GM19035 (cell line): ENCODE data around the gene TBX15.
A peak's percentile ranks its signal among the peaks of the same experiment; 100 is the strongest.
"Not testable (repeated sequence)": the region's sequence is repeated elsewhere in the genome, so short reads cannot be mapped to it uniquely, and the experiment has no call there.

ENCODE experiments used
- ATAC-seq: cut with Tn5 transposase; IDR thresholded peaks from one replicate; pipeline ENCODE4 v1.9.1; 2021; ENCODE audit not compliant: unreplicated experiment

Gene TBX15

DNA sequence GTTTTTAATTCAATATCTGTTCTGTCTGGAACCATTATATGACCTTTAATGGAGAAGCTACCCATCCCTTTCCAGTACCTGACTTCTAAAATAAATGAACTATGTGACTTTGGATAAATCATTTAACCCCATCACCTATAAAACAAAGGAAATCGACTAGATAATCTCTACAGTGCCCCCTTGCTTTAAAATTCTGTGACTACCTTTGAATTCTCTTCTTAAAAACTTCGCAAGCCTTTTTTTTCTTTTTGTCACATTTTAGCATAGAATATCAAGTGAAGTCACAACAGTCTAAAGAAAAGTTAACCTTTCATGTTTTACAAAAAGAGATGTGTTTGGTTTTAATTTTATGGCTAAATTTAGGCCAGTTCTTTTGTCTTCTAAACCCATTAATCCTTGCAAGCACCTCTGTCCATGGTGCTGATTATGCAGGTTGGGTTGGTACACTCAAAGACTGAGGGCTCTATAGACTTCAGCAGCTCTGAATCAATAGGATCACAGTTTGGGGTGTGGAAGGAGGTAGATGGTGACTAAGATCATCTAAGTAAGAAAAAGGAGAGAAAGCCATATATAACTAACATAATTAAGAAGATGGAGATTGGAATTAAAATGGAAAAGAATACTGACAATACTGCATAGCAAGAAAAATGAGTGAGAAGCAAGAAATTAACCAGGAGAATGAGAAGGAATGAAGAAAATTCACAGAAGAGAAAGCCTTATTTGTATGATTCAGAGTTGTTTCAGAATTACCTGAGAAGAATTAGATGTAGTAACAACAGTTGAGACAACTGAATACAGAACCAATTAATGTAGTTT lies 59.2 kb downstream of the TBX15 start:
- no peak for ATAC-seq

DNA sequence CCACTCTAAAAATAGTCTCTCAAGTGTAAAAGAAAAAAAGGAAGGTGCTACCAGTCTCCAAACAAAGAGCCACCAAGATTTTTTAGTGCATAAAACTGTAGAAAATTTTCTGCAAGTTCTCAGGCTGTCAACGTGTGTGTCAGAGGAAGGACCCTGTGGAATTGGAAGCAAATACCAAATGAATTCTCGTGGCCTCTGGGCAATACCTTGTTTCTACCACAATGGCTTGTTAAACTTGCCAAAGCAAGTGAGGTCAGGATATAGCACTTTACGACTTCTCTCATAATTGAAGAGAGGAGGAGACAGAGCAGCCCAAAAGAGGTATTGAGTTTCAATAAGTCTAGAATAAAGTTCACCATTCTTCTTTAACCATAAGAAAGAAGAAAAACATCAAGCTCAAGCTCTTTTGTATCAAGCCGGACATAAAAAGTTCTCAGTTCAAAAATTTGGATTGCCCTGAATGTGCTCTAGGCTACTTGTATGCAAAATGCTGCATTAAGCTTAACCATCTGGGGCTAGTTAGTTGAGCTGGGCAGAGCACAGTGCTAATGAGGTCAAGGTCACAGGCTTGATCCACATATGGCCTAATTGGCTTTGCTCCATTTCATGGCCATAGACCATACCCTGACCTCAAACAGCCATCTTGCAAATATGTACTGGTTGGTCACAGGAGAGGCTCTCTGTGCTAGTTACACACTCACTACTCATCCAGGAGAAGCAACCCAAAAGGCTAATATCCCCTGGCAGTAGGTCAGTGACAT lies 60.5 kb downstream of the TBX15 start:
- ATAC-seq: no peak

DNA sequence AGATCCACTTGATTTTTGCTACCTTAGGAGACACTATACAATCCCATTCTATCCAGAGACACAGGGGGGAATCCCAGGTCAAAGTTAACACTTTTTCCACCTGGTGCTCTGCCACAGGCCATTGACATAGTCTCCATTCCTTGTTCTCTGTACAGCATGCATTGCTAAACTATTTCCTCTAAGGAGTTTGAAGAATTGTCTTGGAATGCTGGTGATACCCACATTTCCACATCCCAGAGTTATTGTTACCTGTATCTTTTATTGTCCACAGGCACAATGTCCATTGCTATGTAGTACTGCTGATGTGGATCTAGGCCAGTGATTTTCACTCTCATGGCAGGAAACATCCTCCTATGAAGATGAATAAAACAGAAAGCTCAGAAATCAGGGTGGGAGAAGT lies 61.9 kb downstream of the TBX15 start:
- no peak for ATAC-seq

DNA sequence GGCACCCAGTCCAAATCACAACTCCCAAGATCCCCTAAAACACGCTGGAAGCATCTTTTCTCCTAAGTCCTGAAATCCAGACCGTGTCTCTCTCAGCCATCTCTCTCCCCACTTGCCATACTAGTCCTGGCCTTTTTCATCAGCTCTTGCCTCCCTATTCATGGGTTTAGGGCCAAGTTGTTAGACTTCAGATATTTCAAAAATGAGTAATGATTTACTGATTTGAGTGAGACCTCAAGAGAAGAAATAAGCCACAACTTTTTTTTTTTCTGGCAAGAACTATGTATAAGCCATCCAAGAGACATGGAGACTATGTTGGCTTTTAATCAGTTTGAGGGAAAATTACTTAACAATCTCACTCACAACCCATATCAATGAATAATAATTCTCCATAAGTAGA lies 62.5 kb downstream of the TBX15 start:
- ATAC-seq: no peak

DNA sequence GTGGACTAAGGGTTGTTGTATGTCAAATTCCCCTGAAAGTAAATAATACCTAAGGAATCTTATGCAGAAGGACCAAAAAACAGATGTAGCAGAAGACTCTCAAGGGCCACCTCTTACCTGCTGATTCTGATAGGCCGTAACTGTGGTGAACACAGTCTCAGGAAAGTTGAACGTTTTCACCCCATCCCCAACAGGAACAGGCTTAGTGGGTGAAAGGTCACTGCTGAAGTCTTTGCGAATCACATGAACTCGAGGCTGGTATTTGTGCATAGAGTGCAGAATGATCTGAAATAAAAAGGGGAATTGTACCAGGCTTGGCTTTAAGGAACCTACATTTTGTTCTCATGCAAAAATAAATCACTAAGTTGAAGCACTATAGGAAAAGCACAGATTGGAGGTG lies 64.8 kb downstream of the TBX15 start:
- no peak for ATAC-seq

DNA sequence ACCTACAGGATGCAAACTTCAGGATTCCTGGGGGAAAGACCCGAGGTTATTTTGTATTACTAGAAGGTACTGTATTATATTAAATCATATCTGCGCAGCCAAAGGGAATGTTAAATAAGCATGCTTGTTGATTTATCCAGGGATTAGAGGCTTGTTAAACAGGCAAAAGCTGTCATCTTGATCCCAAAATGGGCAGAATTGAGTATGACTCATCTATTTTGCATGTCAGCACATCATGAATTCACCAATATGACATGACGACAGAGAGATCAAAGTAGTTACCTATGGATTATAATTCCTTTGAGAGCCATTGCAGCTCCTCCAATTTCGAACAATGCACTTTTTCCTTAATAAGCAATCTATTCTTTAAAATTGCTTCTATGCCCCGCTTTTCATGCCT lies 66.1 kb downstream of the TBX15 start:
- no peak for ATAC-seq

DNA sequence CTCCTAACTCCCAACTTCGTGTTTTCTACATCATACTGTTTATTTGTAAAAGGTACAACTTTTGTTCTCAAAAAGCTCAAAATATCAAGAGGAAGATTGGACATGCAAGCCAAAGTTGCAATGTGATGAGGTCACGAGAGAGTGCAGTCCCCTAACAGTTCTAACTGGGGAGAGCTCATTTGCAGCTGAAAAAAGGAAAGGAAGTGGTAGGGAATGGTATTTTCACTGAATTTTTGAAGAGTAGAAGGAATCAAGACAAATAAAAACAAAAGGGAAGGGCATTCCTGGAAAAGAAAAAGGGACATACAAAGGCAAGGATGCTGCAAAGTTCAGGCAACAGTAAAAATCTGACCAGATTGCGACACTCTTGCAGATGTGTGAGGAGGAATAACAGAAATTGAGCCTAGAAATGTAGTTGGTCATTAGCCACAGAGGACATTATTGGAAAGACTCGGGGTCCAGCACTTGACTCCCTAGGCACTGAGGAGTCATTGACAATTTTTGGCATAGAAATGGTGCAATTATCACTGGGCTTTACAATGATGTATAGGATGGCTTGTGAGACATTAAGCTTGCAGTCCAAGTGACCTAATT lies 67.9 kb downstream of the TBX15 start:
- no peak for ATAC-seq

DNA sequence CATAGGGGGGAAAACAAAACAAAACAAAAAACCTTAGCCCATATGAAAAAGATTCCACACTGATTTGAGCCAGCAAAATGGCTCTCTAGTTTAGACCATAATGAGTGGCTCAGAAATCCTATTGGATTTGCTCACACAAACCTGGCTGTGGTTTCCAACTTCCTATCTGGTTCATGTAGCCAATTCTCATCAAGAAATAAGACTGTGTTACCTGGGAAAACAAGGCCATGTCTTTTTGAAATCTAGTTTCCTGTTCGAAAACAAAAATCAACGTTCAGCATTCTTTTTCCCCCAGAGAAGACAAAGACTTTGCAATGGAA lies 69.2 kb downstream of the TBX15 start:
- no peak for ATAC-seq

DNA sequence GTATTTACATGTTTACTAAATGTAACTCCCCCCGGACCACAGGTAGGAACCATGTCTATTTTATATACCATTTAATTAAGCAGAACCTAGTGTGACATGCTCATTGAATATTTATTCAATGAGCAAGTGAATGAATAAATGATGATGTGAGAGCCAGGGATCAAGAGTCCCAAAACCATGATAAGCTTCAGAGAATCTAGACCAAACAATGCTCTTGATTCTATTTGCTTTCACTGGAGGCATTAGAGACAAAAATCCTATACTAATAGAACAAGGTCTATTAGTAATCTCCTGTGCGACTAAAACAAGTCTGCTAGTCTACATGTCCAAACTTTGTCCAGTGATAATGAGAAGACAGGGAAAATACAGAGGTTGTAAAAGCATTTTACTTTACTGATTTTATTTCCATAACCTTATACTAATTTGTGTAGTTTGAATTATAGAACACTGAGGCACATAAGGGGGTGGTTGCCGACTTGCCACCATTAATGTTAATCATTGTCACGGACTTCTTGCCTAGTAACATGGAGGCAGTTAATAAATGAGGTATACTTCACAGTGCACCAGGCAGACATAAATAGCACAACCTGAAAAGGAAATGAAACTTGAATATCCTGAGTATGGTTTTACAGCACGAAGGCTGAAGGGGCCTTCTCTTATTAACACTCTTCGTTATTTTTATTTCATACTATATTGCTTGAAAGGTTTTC lies 69.8 kb downstream of the TBX15 start:
- ATAC-seq: peak; percentile 66

DNA sequence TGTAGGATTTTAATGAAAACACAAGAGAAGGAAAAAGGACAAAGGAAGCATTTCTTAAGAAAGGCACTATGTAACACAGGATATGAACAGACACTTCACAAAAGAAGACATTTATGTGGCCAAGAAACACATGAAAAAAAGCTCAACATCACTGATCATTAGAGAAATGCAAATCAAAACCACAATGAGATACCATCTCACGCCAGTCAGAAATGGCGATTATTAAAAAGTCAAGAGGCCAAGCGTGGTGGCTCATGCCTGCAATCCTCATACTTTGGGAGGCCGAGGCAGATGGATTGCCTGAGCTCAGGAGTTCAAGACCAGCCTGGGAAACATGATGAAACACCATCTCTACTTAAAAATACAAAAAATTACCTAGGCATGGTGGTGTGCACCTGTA lies 71.8 kb downstream of the TBX15 start:
- not testable (repeated sequence) for ATAC-seq

DNA sequence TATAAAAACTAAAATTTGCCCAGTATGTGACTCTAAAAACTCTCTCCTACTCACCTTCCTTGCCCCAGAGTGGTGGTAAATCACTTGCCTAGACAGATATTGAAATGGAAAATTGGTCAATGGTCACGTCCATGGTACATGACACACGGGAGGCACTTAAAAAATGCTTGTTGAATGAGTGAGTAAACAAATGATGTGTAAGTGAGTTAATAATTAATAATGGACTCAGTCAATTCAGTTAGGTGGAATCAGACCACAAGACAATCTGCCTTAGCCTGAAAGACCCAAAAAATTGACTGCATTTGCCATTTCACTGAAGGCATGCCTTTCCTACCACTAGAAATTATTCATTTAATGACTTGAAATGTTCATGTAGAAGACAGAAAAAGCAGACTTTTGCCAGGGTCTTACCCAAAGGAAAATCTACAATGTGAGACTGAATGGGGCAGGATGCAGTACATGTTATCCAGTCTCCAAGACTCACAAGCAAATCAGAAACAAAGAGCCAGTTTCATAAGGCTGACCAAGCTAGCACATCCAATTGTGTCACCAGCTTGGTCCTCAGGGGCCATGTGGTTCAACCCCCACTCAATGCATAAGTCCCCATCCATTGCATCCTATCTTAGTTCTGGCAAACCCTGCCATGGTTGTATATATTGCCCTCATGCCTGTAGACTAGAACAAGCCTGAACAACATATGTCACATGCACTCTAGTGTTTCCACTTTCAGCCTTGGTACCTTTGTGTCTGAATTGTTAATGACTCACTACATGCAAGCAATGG lies 73.6 kb downstream of the TBX15 start:
- no peak for ATAC-seq

DNA sequence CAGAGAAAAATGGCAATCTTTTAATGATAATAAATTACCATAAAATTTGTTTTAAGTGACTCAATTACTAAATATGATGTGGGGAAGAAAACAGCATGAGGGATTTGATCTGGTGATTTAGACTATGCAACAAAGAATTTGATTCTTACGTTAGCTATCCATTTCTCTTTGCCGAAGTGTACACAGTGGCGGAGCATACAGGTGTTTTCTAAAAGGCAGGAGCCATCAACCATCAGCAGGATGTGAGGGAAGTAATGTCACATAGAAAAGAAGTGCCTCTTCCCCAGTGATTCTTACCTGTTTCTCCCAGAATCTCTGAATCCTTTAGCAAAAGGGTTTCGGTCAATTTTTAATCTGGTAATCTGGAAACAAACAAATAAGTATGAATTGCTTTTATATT lies 74.3 kb downstream of the TBX15 start:
- no peak for ATAC-seq

DNA sequence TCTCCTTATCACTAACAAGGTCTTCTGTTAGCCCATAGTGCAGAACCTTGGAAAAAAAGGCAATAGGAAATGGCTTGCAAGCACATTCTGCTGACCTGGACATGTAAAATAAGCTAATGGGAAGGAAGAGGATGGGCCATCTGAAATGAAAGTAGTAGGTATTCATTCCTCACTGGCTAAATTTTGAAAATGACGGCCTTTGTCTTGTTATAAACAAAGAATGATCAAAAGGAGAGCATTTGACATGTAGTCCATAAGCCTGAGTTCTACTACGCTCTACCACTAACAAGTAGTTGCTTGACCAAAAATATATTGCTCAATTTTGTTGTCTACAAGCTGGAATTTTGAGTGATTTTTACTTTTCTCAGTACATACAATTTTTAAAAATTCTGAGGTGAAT lies 75.6 kb downstream of the TBX15 start:
- no peak for ATAC-seq

DNA sequence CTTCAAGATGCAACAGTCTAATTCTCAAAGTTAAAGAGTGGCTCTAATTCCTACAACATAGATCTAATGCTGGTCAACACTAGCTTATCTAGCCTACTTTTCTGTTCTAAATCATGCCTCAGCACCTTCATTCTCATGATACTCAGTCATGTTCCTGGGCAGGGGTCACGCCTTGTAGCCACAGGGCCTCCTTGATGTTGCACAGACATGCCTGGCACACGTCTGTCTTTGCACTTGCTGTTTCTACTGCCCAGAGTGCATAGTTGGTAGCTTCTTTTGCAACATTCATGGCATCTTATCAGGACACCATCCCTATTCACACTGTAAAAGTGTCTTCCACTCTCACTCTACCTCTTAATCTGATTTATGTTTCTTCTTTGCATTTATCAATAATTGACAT lies 76.6 kb downstream of the TBX15 start:
- no peak for ATAC-seq

DNA sequence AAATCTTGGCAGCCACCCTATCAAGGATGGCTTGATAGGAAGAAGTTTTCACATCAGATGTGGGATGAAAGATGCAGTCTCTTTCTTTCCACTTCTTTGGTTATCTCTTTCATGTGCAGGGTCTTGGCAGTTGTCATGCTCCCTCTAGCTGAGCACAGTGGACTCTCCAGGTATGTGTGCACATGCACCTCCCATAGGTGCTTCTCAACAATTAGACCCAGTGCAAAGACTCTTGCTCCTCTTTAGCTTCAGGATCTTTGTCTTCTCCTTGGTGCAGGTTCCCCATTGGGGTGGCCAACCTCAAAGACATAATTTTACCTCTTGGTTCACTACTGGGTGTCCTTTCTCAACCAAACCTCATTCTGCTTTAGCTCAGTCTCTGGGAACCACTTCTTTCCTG lies 80.7 kb downstream of the TBX15 start:
- ATAC-seq: no peak

DNA sequence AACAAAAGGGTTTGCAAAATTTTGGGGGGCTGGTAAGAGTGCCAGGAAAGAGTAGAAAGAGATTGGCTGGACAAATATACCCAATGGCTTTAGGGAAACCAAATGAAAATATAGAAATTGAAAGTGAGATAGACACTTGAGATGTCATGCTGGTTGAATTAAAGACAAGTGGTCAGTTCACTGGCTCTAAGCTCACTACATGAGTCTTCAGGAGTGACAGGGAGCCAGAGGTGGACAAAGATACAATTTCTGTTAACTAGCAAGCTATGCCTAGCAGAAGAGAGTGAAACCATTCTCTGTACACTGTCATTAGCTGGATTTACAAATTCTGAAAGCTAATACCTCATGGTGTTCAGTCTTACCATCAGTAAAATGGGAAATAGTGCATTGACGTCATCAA lies 82.5 kb downstream of the TBX15 start:
- ATAC-seq: no peak

DNA sequence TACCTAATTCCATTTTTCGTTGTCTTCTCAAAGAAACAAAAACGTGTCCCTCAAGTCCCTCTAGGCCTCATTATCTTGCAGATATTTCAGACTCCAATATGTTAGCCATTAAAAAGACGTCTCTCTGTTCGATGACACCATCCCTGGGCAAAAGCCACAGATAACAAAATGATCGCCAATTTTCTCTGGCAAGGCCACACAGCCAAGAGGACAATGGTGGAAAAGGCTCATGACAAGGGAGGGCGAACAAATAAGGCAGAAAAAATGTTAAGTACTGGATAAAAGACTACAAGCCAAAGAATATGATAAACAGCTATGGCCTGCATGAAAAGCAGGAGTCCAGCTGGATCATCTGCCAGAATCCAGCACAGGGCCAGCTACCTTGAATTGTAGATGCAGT lies 82.9 kb downstream of the TBX15 start:
- no peak for ATAC-seq

DNA sequence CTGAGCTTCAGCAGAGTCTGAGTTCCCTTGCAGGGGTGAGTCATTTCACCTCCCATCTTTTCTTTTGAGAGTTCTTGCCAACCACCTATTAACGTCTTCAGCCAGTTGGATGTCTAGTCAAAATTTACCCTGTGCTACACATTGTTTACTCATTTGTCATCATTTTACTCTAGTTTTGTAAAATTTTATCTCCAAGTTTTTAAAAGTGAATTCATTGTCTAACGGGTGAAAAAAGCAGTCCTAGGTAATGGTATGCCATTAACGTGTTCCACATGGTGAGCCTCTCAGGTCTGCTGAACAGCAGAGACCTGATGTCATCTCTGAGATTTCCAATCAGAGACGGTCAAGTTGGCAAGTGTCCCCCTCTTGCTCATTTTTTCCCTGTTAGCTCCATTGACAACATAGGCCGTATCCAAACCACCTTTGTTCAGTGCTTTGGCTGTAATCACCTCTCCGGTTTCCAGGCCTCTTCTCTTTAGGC lies 85.4 kb downstream of the TBX15 start:
- ATAC-seq: no peak

DNA sequence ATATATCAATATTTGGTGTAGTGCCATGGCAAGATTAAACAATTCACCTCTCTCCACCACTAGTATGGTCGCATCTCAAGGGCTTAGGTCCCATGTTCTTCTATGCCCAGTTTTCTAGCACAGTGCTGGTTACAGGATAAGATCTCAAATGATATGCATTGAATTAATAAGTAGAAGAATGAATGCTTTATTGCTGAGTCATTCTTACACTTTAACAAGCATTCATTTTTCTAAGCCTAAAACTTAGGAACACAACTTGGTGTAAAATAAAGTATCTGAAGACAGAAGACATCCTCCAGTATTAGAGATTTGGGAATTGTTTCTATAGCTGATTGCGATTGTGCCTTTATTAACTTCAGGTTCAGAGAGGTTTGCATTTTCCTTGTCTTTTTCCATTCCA lies 85.8 kb downstream of the TBX15 start:
- no peak for ATAC-seq

DNA sequence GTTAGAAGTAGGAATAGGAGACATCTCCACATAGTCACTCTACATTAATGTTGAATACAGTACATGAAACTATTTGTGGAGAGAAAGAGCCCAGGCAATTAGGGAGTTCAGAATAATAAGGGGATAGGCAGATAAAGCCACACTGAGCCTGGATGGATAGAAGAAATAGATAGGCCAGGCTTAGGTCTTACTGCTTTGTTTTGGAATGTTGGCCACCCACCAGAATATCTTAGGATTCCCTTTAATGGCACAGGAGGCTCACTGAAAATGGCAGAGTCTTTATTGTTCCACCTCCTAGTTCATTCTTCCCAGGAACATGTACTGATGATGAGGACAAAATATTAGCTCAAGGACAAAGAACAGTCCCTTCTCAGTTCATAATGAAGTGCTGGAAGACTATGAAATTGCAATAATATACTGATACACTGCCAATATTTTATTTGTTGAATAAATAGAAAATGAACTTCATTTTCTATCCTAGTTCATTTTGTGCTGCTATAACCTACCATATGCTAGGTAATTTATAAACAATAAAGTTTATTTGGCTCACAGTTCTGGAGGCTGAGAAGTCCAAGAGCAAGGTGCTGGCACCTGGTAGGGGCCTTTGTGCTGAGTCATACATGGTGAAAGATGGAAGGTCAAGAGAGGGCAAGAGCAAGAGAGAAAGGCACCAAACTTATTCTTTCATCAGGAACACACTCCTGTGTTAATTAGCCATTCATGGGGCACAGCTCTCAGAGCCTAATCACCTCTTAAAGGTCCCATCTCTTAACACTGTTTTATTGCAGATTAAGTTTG lies 87.3 kb downstream of the TBX15 start:
- no peak for ATAC-seq
